ENCODE results near the gene RUFY4. TPM values are rescaled to one million over a fixed set of nuclear protein-coding genes. Genes with fewer than 3 reads are reported as not detected.

Gene RUFY4
- total and polyA plus RNA-seq, 12 donors = 0.21 TPM; not detected in 11

DNA sequence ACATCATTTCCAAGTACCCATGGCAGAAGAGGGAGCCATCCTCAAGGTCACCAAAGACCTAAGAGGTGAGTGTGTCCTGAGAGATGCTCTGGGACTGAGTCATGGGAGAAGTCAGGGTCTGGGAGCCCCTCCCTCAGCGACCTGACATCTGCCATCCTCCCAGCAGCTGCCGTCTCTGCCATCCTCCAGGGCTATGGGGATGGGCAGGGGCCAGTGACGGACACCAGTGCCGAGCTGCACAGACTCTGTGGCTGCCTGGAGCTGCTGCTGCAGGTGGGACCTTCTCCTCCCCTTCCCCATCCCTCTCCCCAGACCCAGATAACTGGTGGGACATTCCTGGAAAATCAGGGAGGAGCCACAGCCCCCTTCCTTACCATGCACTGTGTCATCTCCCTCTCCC, 1.5 kb downstream of the RUFY4 start:
- DNase-seq = no peak
- no peaks in the 10 kb centered on the region for H3K9me3 ChIP-seq
- no peak for ATAC-seq
- no peak overlapping the region for H3K4me3 ChIP-seq
- no peaks in the 10 kb centered on the region for H3K36me3 ChIP-seq
- peaks cover 0 to 14% (median 4%) of the 10 kb centered on the region in 9 donors for H3K4me1 ChIP-seq
- H3K27me3 ChIP-seq = peaks cover 0 to 20% (median 0%) of the 10 kb centered on the region in 7 donors
- TF ChIP-seq, protein P1, sequence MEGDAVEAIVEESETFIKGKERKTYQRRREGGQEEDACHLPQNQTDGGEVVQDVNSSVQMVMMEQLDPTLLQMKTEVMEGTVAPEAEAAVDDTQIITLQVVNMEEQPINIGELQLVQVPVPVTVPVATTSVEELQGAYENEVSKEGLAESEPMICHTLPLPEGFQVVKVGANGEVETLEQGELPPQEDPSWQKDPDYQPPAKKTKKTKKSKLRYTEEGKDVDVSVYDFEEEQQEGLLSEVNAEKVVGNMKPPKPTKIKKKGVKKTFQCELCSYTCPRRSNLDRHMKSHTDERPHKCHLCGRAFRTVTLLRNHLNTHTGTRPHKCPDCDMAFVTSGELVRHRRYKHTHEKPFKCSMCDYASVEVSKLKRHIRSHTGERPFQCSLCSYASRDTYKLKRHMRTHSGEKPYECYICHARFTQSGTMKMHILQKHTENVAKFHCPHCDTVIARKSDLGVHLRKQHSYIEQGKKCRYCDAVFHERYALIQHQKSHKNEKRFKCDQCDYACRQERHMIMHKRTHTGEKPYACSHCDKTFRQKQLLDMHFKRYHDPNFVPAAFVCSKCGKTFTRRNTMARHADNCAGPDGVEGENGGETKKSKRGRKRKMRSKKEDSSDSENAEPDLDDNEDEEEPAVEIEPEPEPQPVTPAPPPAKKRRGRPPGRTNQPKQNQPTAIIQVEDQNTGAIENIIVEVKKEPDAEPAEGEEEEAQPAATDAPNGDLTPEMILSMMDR (IDR thresholded peaks at IDR 0.05) = no peak
- WGBS, 2 donors = 73 to 74% methylated on average over 4 of the region's 4 CpGs
- H3K27ac ChIP-seq = no peak overlapping the region
- intact Hi-C loops (cut with DNase I) = loop anchor here in 1 of 10 donors (2.0 kb wide), 1 partner anchor 286 kb away; no protein-coding TSS in a partner anchor

DNA sequence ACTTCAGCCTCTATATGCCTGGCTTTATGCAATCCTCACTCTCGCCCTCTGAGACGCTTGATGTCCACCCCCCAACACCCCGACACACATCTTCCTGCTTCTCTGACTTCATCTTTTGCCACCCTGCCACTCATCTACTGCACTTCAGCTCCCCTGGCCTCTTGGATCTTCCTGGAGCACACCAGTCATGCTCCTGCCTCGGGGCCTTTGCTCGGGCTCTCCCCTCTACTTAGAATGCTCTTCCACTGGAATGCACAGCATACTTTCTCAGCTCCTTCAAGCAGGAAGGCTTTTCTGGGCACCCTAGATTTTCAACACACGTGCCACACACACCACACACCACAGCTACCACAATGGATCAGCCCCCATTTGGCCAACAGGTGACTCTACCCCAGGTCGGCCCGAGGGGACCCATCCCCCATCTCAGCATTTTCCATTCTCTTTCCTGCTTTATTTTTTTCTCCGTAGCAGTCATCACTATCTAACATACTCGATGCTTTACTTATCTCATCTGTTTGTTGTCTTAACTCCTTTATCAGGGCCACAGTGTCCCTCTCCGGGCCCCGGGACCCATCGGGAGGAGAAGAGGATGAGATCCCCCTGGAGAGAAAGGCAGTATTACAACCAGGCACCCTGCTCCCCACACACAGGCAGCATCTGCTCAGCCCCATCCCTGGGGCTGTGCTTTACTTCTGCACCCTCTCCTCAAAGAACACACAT, 2.3 kb downstream of the RUFY4 start:
- Histone ChIP-seq H3K4me1 (peaks cover 0 to 14% (median 4%) of the 10 kb centered on the region in 9 donors), H3K27me3 (peaks cover 0 to 20% (median 0%) of the 10 kb centered on the region in 7 donors), H3K36me3 (no peaks in the 10 kb centered on the region), H3K27ac (no peak overlapping the region), H3K4me3 (no peak overlapping the region), H3K9me3 (no peaks in the 10 kb centered on the region)
- 61 to 63% methylated on average over 13 of the region's 13 CpGs for WGBS, 2 donors
- ATAC-seq = no peak
- intact Hi-C loops (cut with DNase I) = loop anchor here in 1 of 10 donors (2.0 kb wide), 1 partner anchor 287 kb away; no protein-coding TSS in a partner anchor
- TF ChIP-seq, protein P1 (IDR thresholded peaks at IDR 0.05) = no peak
- no peak for DNase-seq

DNA sequence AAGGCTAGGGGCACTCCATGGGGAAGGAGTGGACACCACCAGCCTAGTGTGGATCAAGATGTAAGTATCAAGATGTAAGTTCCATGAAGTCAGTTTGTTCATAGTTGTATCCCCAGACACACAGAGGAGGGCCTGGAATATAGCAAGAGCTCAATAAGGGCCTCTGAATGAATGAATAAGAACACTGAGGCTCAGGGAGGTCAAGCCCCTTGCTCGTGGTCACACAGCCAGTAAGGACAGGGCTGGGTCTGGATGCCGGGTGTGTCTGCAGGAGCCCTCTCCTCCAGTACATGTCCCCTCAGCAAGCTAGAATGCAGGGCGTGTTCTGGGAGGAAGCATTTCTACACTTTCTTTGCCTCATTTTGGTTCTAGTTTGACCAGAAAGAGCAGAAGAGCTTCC, 2.9 kb downstream of the RUFY4 start:
- Histone ChIP-seq H3K4me1 (peaks cover 0 to 9% (median 4%) of the 10 kb centered on the region in 9 donors), H3K27me3 (peaks cover 0 to 19% (median 0%) of the 10 kb centered on the region in 7 donors), H3K36me3 (no peaks in the 10 kb centered on the region), H3K4me3 (no peak overlapping the region), H3K27ac (no peak overlapping the region), H3K9me3 (no peaks in the 10 kb centered on the region)
- 80 to 95% methylated on average over 3 of the region's 3 CpGs for WGBS, 2 donors
- DNase-seq = no peak
- TF ChIP-seq, protein P1 (IDR thresholded peaks at IDR 0.05) = no peak
- no peak for ATAC-seq
- intact Hi-C loops (cut with DNase I) = no loop called here

DNA sequence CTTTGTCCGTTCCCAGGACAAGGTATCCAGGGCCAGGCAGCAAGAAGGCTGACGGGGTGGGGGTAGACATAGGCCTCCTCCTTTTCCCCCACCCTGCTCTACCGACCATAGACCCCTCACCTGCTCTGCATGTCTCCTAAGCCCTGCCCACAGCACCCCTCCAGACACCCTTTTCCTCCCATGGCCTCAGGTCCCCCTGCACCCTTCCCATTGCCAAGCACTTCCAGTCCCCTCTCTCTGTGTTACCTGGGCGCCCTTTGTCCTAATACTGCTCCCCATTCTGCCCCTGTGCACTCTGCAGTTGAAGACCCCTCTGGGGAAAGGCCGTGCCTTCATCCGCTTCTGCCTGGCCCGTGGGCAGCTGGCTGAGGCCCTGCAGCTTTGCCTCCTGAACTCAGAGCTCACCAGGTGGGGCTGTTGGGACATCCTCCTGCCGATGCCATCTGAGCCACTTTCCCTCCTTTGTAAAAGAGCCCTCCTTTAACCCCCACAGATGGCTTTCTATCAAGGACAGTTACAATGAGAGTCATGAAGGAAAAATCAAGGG, 3.5 kb downstream of the RUFY4 start:
- Histone ChIP-seq H3K9me3 (no peaks in the 10 kb centered on the region), H3K4me1 (peaks cover 0 to 5% (median 4%) of the 10 kb centered on the region in 9 donors), H3K4me3 (no peak overlapping the region), H3K27ac (no peak overlapping the region), H3K27me3 (peaks cover 0 to 14% (median 0%) of the 10 kb centered on the region in 7 donors), H3K36me3 (no peaks in the 10 kb centered on the region)
- intact Hi-C loops (cut with DNase I) = no loop called here
- DNase-seq = no peak
- no peak for ATAC-seq
- TF ChIP-seq, protein P1 (IDR thresholded peaks at IDR 0.05) = no peak
- 85 to 87% methylated on average over 8 of the region's 8 CpGs for WGBS, 2 donors

All from heart right ventricle (tissue), 16 donors.